Heart right ventricle (tissue), 16 donors: Measurements from ENCODE around the gene DOCK4. TPM values are rescaled to one million over a fixed set of nuclear protein-coding genes. Genes with fewer than 3 reads are reported as not detected.

Experiments used
- ATAC-seq, 8 donors: fragments of 200-7000 bp; cut with Tn5 transposase; one replicate each; pipeline ENCODE4 v1.9.1; 2020; ENCODE audit warnings: mild to moderate bottlenecking in 8 of 8, moderate library complexity in 8 of 8, moderate number of reproducible peaks in 1 of 8
- DNase-seq, 2 donors: peaks; one replicate each; pipeline ENCODE4 v3.0.0-alpha.2; 2020
- H3K27ac ChIP-seq, 10 donors: fragments of 200-600 bp; sonication (generic) in 2 of 10; one replicate each; pipeline versions ENCODE4 v1.5.0 to v1.8.0; 2020 to 2022; ENCODE audit warnings: mild to moderate bottlenecking in 3 of 10
- H3K27me3 ChIP-seq, 7 donors: fragments of 200-600 bp; one replicate each; pipeline ENCODE4 v1.8.0; 2021 to 2022; ENCODE audit warnings: mild to moderate bottlenecking in 2 of 7
- H3K36me3 ChIP-seq, 9 donors: fragments of 200-600 bp; sonication (generic) in 1 of 9; one replicate each; pipeline versions ENCODE4 v1.5.0 to v1.8.0; 2020 to 2022; ENCODE audit warnings: mild to moderate bottlenecking in 2 of 9
- H3K4me1 ChIP-seq, 9 donors: fragments of 200-600 bp; sonication (generic) in 1 of 9; one replicate each; pipeline versions ENCODE4 v1.5.0 to v1.8.0; 2020 to 2022; ENCODE audit warnings: mild to moderate bottlenecking in 4 of 9
- H3K4me3 ChIP-seq, 10 donors: fragments of 200-600 bp; sonication (generic) in 2 of 10; one replicate each; pipeline versions ENCODE4 v1.5.0 to v1.8.0; 2020 to 2022; ENCODE audit warnings: mild to moderate bottlenecking in 7 of 10, moderate library complexity in 2 of 10
- H3K9me3 ChIP-seq, 11 donors: fragments of 200-600 bp in 10 of 11; sonication (generic) in 2 of 11; one replicate each; pipeline versions ENCODE4 v1.5.0 to v1.8.0; 2013 to 2022; ENCODE audit warnings: mild to moderate bottlenecking in 2 of 11, control low read depth in 1 of 11, moderate library complexity in 1 of 11
- CTCF ChIP-seq, 9 donors: fragments of 200-600 bp; sonication (generic) in 2 of 9; IDR thresholded peaks; one replicate each; pipeline versions ENCODE4 v1.5.0 to v1.8.0; 2021 to 2022; ENCODE audit warnings: antibody characterized with exemption in 9 of 9, mild to moderate bottlenecking in 5 of 9, moderate library complexity in 1 of 9
- WGBS, 2 donors: extraction: QIAGEN DNeasy Blood & Tissue Kit; methylation state at CpG; one replicate each; pipeline ENCODE4 v1.1.7; 2013; ENCODE audit warnings: inconsistent platforms in 1 of 2; 5-methylcytosine and 5-hydroxymethylcytosine counted together
- intact Hi-C, 10 donors: fragments of 100-400 bp; cut with DNase I; formaldehyde crosslinking; loops; one replicate each; pipeline versions ENCODE4 v1.11.1 to v1.14.2; 2022
- polyA plus RNA-seq, 2 donors: library from polyadenylated mRNA; stranded (reverse); fragments of 200-250 nt; gene quantifications; one replicate each; pipeline ENCODE4 v1.2.3, GENCODE V29; 2013
- total RNA-seq, 10 donors: library from RNA; stranded (reverse); fragmentation: NEBNext Ultra II Directional in 3 of 10; extraction: Animal tissue kit (Norgen Biotek cat#: 25700) in 3 of 10; gene quantifications; one replicate each; pipeline versions ENCODE4 v1.2.1 to v1.2.4, GENCODE V29; 2021 to 2023
- donor health status: Arrhythmogenic right ventricular cardiomyopathy.
- donor health status: ischemic (EF 13 %, LVEDD 7.1; RV severe dilation, severe dysfunction).
- donor health status: healthy with polysubstance abuse.
- donor health status: DM: no; HTN: yes; CAD: no.
- donor health status: DM: no; HTN: no; CAD: no.
- donor health status: ischemic (EF 25% LVEDD 6.9; RV normal size, moderate dysfunction).
- donor health status: ischemic (EF 25% LVEDD 5.7; RV mildly dilated, moderate dysfunction).
- donor health status: healthy.
- donor health status: DM: yes; HTN: yes; CAD: no.
- donor health status: Ischemic cardiomyopathy.
- donor health status: ischemic (EF 35%, LVEDD 5.7; RV mildly dilated, moderate dysfunction).
- donor health status: nonischemic (EF 11% LVEDD 7.7; RV severe dilation, severe dysfunction).
- donor health status: DM: yes; HTN: yes; CAD: no.
- donor health status: PGD.
- donor health status: ischemic (EF 29% LVEDD 5.4; RV normal size, mild dysfunction).
- donor health status: nonischemic (EF 23%, LVEDD 6.1; RV moderate dilation, normal function).

The DOCK4 gene
- total and polyA plus RNA-seq, 12 donors: 2.6 to 26.8 (median 14.7) TPM

GRCh38 chr7:112174192-112174591, 32.0 kb downstream of the DOCK4 start:
- 93 to 95% methylated on average over 3 of the region's 3 CpGs for WGBS, 2 donors
- no peak for DNase-seq
- no peak for TF ChIP-seq CTCF (IDR thresholded peaks at IDR 0.05)

GRCh38 chr7:112173568-112173905, 32.7 kb downstream of the DOCK4 start:
- peak in 2 of 8 donors; percentile 17 to 22 for ATAC-seq
- intact Hi-C loops: no loop called here
- H3K36me3 ChIP-seq: no peaks in the 10 kb centered on the region
- no peaks in the 10 kb centered on the region for H3K27me3 ChIP-seq
- H3K4me1 ChIP-seq: peaks cover 0 to 38% (median 18%) of the 10 kb centered on the region in 9 donors
- no peak for TF ChIP-seq CTCF (IDR thresholded peaks at IDR 0.05)
- DNase-seq: no peak
- 60 to 73% methylated on average over 4 of the region's 4 CpGs for WGBS, 2 donors
- H3K4me3 ChIP-seq: no peak overlapping the region
- no peaks in the 10 kb centered on the region for H3K9me3 ChIP-seq
- peak overlapping the region in 7 of 10 donors; percentile 8 to 67 (median 42) for H3K27ac ChIP-seq

More at GRCh38 chr7:112174192-112174591, 32.0 kb downstream of the DOCK4 start:
- no peak overlapping the region for H3K4me3 ChIP-seq
- peaks cover 0 to 41% (median 18%) of the 10 kb centered on the region in 9 donors for H3K4me1 ChIP-seq
- H3K36me3 ChIP-seq: no peaks in the 10 kb centered on the region
- peak overlapping the region in 2 of 10 donors; percentile 42 to 67 for H3K27ac ChIP-seq
- H3K27me3 ChIP-seq: no peaks in the 10 kb centered on the region
- no peak for ATAC-seq
- intact Hi-C loops: no loop called here
- no peaks in the 10 kb centered on the region for H3K9me3 ChIP-seq

- ATAC-seq: peak; percentile 38 to 83 (median 72)
- intact Hi-C loops: no loop called here
- peak overlapping the region in 8 of 10 donors; percentile 8 to 67 (median 44) for H3K27ac ChIP-seq
- no peaks in the 10 kb centered on the region for H3K27me3 ChIP-seq
- no peaks in the 10 kb centered on the region for H3K9me3 ChIP-seq
- DNase-seq: no peak
- H3K4me1 ChIP-seq: peaks cover 0 to 43% (median 18%) of the 10 kb centered on the region in 9 donors
- WGBS, 2 donors: 50 to 51% methylated on average over 8 of the region's 8 CpGs
- no peak overlapping the region for H3K4me3 ChIP-seq
- no peak for TF ChIP-seq CTCF (IDR thresholded peaks at IDR 0.05)
- H3K36me3 ChIP-seq: no peaks in the 10 kb centered on the region
These were observed 33.2 kb downstream of the DOCK4 start for GRCh38 chr7:112172870-112173567.

- Histone ChIP-seq H3K27ac (no peak overlapping the region), H3K27me3 (no peaks in the 10 kb centered on the region), H3K4me3 (no peak overlapping the region), H3K36me3 (no peaks in the 10 kb centered on the region), H3K4me1 (peaks cover 0 to 49% (median 23%) of the 10 kb centered on the region in 9 donors), H3K9me3 (no peaks in the 10 kb centered on the region)
- intact Hi-C loops: no loop called here
- no peak for TF ChIP-seq CTCF (IDR thresholded peaks at IDR 0.05)
- ATAC-seq (no peak), DNase-seq (no peak)
- WGBS, 2 donors: 96% methylated on average over 1 of the region's 1 CpG
These were observed 34.5 kb downstream of the DOCK4 start for GRCh38 chr7:112171673-112172072.
